WTC11 (cell line): ENCODE measurements around the gene GRIA4. TPM values are rescaled to one million over a fixed set of nuclear protein-coding genes. Genes with fewer than 3 reads are reported as not detected.
A peak's percentile ranks its signal among the peaks of the same experiment; 100 is the strongest.

Source experiments
- ATF1 ChIP-seq: sonication (generic); formaldehyde crosslinking; IDR thresholded peaks from 2 replicates; pipeline ENCODE4 v1.8.1; 2023; ENCODE audit warnings: mild to moderate bottlenecking, moderate library complexity, missing genetic modification reagents
- ATF6 ChIP-seq: sonication (generic); formaldehyde crosslinking; IDR thresholded peaks from 2 replicates; pipeline ENCODE4 v1.8.1; 2023; ENCODE audit warnings: mild to moderate bottlenecking, missing genetic modification reagents
- CBFB ChIP-seq: sonication (generic); formaldehyde crosslinking; IDR thresholded peaks from 2 replicates; pipeline ENCODE4 v1.8.1; 2022; ENCODE audit warnings: mild to moderate bottlenecking, low read depth, missing genetic modification reagents
- CDX4 ChIP-seq: fragments of 250-450 bp; sonication (Bioruptor Pico); IDR thresholded peaks from 2 replicates; pipeline ENCODE4 v1.9.0; 2021; ENCODE audit warnings: moderate library complexity, mild to moderate bottlenecking, inconsistent platforms, borderline replicate concordance
- CREM ChIP-seq: sonication (generic); formaldehyde crosslinking; IDR thresholded peaks from 2 replicates; pipeline ENCODE4 v1.8.1; 2022; ENCODE audit warnings: mild to moderate bottlenecking, missing genetic modification reagents, moderate library complexity
- ETV6 ChIP-seq: sonication (generic); formaldehyde crosslinking; IDR thresholded peaks from 2 replicates; pipeline ENCODE4 v1.8.1; 2022; ENCODE audit warnings: mild to moderate bottlenecking, missing genetic modification reagents
- FOXJ3 ChIP-seq: sonication (generic); formaldehyde crosslinking; IDR thresholded peaks from 2 replicates; pipeline ENCODE4 v1.9.0; 2021; ENCODE audit warnings: missing genetic modification reagents, mild to moderate bottlenecking, borderline replicate concordance
- FOXK1 ChIP-seq: sonication (generic); formaldehyde crosslinking; IDR thresholded peaks from 2 replicates; pipeline ENCODE4 v1.8.0; 2022; ENCODE audit warnings: mild to moderate bottlenecking, moderate library complexity, missing genetic modification reagents
- HMGA2 ChIP-seq: fragments of 250-450 bp; sonication (Bioruptor Pico); IDR thresholded peaks from 2 replicates; pipeline ENCODE4 v1.4.0; 2021; ENCODE audit warnings: mild to moderate bottlenecking, moderate library complexity
- HMGXB4 ChIP-seq: sonication (generic); formaldehyde crosslinking; IDR thresholded peaks from 2 replicates; pipeline ENCODE4 v1.8.1; 2023; ENCODE audit warnings: mild to moderate bottlenecking, moderate library complexity, missing genetic modification reagents
- IRF2 ChIP-seq: sonication (generic); formaldehyde crosslinking; IDR thresholded peaks from 2 replicates; pipeline ENCODE4 v1.8.0; 2022; ENCODE audit warnings: low read depth, missing genetic modification reagents, borderline replicate concordance
- JAZF1 ChIP-seq: fragments of 250-450 bp; sonication (Bioruptor Pico); IDR thresholded peaks from 2 replicates; pipeline ENCODE4 v1.9.0; 2021; ENCODE audit warnings: moderate library complexity, mild to moderate bottlenecking, inconsistent platforms
- MAX ChIP-seq: sonication (generic); formaldehyde crosslinking; IDR thresholded peaks from 2 replicates; pipeline ENCODE4 v1.8.0; 2022; ENCODE audit warnings: mild to moderate bottlenecking, missing genetic modification reagents
- MLX ChIP-seq: sonication (generic); formaldehyde crosslinking; IDR thresholded peaks from 2 replicates; pipeline ENCODE4 v1.8.1; 2023; ENCODE audit warnings: mild to moderate bottlenecking, missing genetic modification reagents, moderate library complexity
- NFYB ChIP-seq: sonication (generic); formaldehyde crosslinking; conservative IDR thresholded peaks from 2 replicates; pipeline ENCODE4 v1.8.0; 2022; ENCODE audit warnings: low read depth, missing genetic modification reagents
- PRDM15 ChIP-seq: sonication (generic); formaldehyde crosslinking; IDR thresholded peaks from 2 replicates; pipeline ENCODE4 v1.8.0; 2022; ENCODE audit warnings: missing genetic modification reagents
- PREB ChIP-seq: sonication (generic); formaldehyde crosslinking; IDR thresholded peaks from 2 replicates; pipeline ENCODE4 v1.8.1; 2022; ENCODE audit warnings: mild to moderate bottlenecking, missing genetic modification reagents, moderate library complexity, borderline replicate concordance
- RORB ChIP-seq: fragments of 250-450 bp; sonication (Bioruptor Pico); IDR thresholded peaks from 2 replicates; pipeline ENCODE4 v1.9.0; 2021; ENCODE audit warnings: mild to moderate bottlenecking
- SMAD3 ChIP-seq: sonication (generic); formaldehyde crosslinking; IDR thresholded peaks from 2 replicates; pipeline ENCODE4 v1.8.0; 2022; ENCODE audit warnings: missing genetic modification reagents, mild to moderate bottlenecking, borderline replicate concordance
- TEAD1 ChIP-seq: sonication (generic); formaldehyde crosslinking; IDR thresholded peaks from 2 replicates; pipeline ENCODE4 v1.8.0; 2022; ENCODE audit warnings: mild to moderate bottlenecking, missing genetic modification reagents
- ZBTB21 ChIP-seq: sonication (generic); formaldehyde crosslinking; IDR thresholded peaks from 2 replicates; pipeline ENCODE4 v1.8.1; 2023; ENCODE audit warnings: mild to moderate bottlenecking, missing genetic modification reagents, borderline replicate concordance
- ZNF219 ChIP-seq: sonication (generic); formaldehyde crosslinking; IDR thresholded peaks from 2 replicates; pipeline ENCODE4 v1.8.0; 2023; ENCODE audit warnings: missing genetic modification reagents, mild to moderate bottlenecking, borderline replicate concordance
- ZNF512 ChIP-seq: sonication (generic); formaldehyde crosslinking; IDR thresholded peaks from 2 replicates; pipeline ENCODE4 v1.8.1; 2022; ENCODE audit warnings: missing genetic modification reagents, borderline replicate concordance
- ZNF671 ChIP-seq: fragments of 250-450 bp; sonication (Bioruptor Pico); IDR thresholded peaks from 2 replicates; pipeline ENCODE4 v1.8.0; 2021; ENCODE audit warnings: mild to moderate bottlenecking
- ZSCAN18 ChIP-seq: fragments of 250-450 bp; sonication (Bioruptor Pico); IDR thresholded peaks from 2 replicates; pipeline ENCODE4 v2.1.2; 2022; ENCODE audit warnings: mild to moderate bottlenecking, moderate library complexity
- total RNA-seq: library from RNA; stranded (reverse); gene quantifications from 3 replicates; pipeline ENCODE4 v1.2.3, GENCODE V29; 2021

Gene GRIA4
- total RNA-seq, 1 experiment from 2014 or later, result 11.4 TPM

GRCh38 chr11:106021967-106022794, 412.3 kb downstream of the GRIA4 start, which contains the start of gene MSANTD4 (continued):
- TF ChIP-seq PRDM15 (CRISPR knock-in tag) (no peak), FOXK1 (0 out of 2 replicates have a peak, but pooled peaks have one; percentile 47), CDX4 (no peak), CBFB (CRISPR knock-in tag) (0 out of 2 replicates have a peak, but pooled peaks have one; percentile 31), HMGXB4 (CRISPR knock-in tag) (no peak), MLX (no peak), ZNF671 (CRISPR knock-in tag) (no peak), CREM (peak; percentile 72; the same call in 1 of the 2 replicates), HMGA2 (CRISPR knock-in tag) (no peak), TEAD1 (CRISPR knock-in tag) (peak; percentile 68; the same call in 1 of the 2 replicates), ZNF512 (no peak), JAZF1 (CRISPR knock-in tag) (no peak), MAX (no peak; the same call in none of the 2 replicates), ZNF219 (CRISPR knock-in tag) (no peak), SMAD3 (CRISPR knock-in tag) (no peak), ZBTB21 (CRISPR knock-in tag) (peak; percentile 58; the same call in 1 of the 2 replicates), PREB (no peak), NFYB (CRISPR knock-in tag) (peak; percentile 98), RORB (no peak), ATF6 (CRISPR knock-in tag) (no peak), ZSCAN18 (CRISPR knock-in tag) (no peak), FOXJ3 (no peak), ATF1 (no peak), ETV6 (CRISPR knock-in tag) (peak; percentile 15; the same call in 1 of the 2 replicates), IRF2 (CRISPR knock-in tag) (no peak)
